Stimulated activated CD4-positive, alpha-beta T cell treated with anti-CD3 and anti-CD28 coated beads, Interleukin-4, amount 100 ng/mL, for 24 hours (primary cell): ENCODE results near the gene TSTD2.
"Not testable (repeated sequence)": the region's sequence is repeated elsewhere in the genome, so short reads cannot be mapped to it uniquely, and the experiment has no call there.

Source experiments
- DNase-seq: peaks from one replicate; pipeline ENCODE4 v3.0.0-alpha.2; 2020

Gene TSTD2

DNA sequence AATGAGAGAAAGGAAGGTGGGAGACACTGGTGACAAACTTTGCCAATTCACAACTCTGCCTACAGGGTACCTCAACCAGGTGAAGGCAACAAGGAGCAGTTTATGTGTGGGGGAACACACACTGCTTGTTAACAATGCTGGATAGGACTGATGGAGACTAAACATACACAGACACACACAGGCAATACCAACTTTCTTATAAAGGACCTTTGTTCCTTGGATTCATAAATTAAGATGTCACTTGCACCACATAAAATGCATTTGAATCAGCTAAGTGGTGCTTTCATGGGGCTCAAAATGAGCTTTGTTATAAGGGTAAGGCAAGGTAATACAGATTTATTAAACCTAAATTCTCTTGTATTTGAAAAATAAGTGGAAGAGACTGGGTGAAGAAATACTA is 4.0 kb downstream of the TSTD2 start:
- DNase-seq, result no peak

GRCh38 chr9:97628668-97629067 is 4.5 kb downstream of the TSTD2 start:
- DNase-seq, result no peak

GRCh38 chr9:97627624-97628023 is 5.5 kb downstream of the TSTD2 start:
- DNase-seq, result no peak

DNA sequence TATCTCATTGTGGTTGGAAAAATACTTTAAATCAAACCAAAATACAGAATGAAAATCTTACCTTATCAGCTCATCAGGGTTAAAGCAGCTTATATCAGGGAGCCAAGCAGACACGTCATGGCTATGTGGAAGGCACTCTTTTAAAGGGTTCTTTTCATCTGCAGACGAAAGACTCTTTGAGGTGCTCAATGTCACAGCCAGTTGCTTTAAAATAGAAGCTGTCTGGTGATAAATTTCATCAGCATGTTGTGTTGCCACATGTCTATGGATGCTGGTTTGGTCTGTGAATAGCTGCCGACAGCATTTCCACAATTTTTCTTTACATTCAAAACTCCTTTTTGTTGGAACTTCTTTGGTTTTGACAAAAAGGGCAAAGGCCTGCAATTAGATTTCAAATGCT is 7.5 kb downstream of the TSTD2 start:
- DNase-seq, result no peak

GRCh38 chr9:97623946-97624345 is 9.2 kb downstream of the TSTD2 start:
- DNase-seq, result no peak

GRCh38 chr9:97622483-97622882 is 10.7 kb downstream of the TSTD2 start:
- DNase-seq, result not testable (repeated sequence)

DNA sequence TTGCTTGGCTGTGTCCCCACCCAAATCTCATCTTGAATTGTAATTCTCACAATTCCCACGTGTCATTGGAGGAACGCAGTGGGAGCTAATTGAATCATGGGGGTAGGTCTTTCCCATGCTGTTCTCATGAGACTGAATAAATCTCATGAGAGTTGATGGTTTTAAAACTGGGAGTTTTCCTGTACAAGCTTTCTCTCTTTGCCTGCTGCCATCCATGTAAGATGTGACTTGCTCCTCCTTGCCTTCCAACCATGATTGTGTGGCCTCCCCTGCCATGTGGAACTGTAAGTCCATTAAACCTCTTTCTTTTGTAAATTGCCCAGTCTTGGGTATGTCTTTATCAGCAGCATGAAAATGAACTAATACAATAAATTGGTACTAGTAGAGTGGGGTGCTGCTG is 13.1 kb downstream of the TSTD2 start:
- not testable (repeated sequence) for DNase-seq

GRCh38 chr9:97617939-97618416 is 15.2 kb downstream of the TSTD2 start:
- DNase-seq, result no peak

GRCh38 chr9:97615439-97616072 is 17.6 kb downstream of the TSTD2 start:
- DNase-seq, result peak; percentile 65

DNA sequence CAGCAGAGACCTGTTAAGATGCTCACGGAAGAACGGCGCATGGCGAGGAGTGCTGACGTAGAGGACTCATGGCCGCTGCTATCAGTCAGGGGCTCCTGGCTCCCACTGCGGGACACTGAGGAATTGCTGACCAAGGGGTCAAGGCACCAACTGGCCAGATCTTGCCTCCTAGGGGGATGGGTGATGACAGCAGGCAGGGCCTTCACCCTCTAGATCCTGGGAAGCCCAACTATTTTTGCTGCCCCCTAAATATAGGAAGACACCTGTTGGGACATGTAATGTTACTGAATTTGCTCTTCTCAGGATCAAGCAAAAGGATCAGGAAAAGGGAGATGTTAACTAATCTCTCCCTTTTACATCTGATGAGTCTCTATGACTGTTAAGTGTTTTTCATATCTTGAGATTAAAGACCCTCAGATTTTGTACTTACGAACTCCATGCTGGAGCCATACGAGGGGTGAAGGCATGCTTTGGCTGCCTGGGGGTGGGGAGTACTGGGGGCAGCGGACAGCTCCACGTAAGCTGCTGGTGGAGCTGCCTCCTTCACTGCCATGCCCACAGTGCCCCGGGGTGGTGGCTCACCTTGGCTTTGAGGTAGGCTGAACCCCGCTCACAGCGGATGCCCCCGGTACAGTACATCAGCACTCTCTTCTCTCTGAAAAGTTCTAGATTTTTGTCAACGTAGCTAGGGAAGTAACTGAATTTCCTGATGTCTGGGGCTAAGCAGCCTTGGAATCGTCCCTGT is 28.1 kb downstream of the TSTD2 start:
- DNase-seq, result no peak

DNA sequence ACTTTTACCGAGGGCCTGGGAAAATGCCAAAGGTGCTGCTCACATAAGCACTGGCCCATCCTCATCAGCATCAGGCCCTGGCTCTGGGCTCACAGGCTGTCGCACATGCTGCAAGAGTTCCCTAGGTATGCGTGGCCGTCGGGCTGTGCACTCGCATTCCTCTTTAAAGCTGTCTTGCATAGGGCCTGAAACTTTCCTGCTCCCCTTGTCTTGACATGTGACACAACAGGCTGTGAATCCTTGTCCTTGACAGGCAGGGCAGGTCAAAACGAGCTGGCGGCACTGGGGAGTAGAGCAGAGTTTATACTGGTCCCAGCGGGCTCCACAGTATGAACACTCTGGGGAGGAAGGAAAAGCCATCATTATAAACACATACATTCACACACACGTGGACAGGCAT is 30.7 kb downstream of the TSTD2 start:
- no peak for DNase-seq

GRCh38 chr9:97601228-97601898 is 31.8 kb downstream of the TSTD2 start:
- no peak for DNase-seq

GRCh38 chr9:97600531-97601227 is 32.5 kb downstream of the TSTD2 start:
- no peak for DNase-seq

- no peak for DNase-seq
Measured at GRCh38 chr9:97599314-97599846, 33.8 kb downstream of the TSTD2 start.

GRCh38 chr9:97598461-97599288 is 34.5 kb downstream of the TSTD2 start:
- peak; percentile 77 for DNase-seq

GRCh38 chr9:97596906-97597305 is 36.3 kb downstream of the TSTD2 start:
- DNase-seq, result no peak

- DNase-seq, result no peak
Measured at GRCh38 chr9:97594381-97594921, 38.7 kb downstream of the TSTD2 start.

GRCh38 chr9:97593960-97594359 is 39.2 kb downstream of the TSTD2 start:
- no peak for DNase-seq

- no peak for DNase-seq
Measured at GRCh38 chr9:97592126-97592525, 41.0 kb downstream of the TSTD2 start.

DNA sequence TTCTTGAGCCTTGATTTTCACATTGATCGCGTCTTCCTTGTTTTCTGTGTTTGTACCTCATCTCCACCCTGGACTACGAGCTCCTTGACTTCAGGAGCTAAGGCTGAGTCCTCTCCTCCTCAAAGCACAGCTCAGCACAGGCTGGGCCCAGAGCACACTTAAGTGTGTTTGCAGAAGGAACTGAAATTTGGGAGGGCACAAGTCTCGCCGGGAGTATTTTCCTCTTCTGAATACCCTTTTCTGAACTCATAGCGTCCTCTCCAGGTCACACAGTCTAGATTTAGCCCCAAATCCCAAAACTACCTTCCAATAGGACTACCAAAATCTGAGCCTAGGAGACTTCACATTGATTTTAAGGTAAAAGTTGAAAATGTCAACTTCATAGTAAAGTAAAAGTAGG is 41.6 kb downstream of the TSTD2 start:
- DNase-seq, result no peak

DNA sequence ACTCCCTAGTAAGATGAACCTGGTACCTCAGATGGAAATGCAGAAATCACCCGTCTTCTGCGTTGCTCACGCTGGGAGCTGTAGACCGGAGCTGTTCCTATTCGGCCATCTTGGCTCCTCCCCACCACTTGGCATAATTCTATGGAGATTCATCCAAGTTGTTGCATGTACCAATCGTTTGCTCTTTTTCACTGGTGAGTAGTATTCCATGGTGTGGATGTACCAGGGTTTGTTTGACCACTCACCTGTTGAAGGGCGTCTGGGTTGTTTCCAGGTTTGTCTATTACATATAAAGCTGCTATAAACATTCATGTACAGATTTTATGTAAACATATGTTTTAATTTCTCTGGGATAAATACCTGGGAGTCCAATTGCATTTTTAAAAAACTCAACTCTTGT is 46.3 kb downstream of the TSTD2 start:
- DNase-seq, result not testable (repeated sequence)

GRCh38 chr9:97584778-97585177 is 48.4 kb downstream of the TSTD2 start:
- not testable (repeated sequence) for DNase-seq
